Keratinocyte (primary cell): ENCODE results near the gene ADAMTS1.

Experiments used
- EZH2 ChIP-seq: IDR thresholded peaks from one replicate; pipeline ENCODE4 v1.6.1; 2012; ENCODE audit warnings: inconsistent platforms, mild to moderate bottlenecking, low read length, moderate library complexity
- TF ChIP-seq, protein P1 (sequence below), 3 experiments: IDR thresholded peaks in 1 of 3; conservative IDR thresholded peaks in 1 of 3; optimal IDR thresholded peaks in 1 of 3; 2 replicates in 2 of 3; 3 replicates in 1 of 3; pipeline versions ENCODE3 to v1.5.1; 2011; ENCODE audit warnings: low read length in 3 of 3, mild to moderate bottlenecking in 3 of 3, moderate library complexity in 2 of 3, control low read depth in 1 of 3, inconsistent platforms in 1 of 3; ENCODE audit not compliant: insufficient read depth in 2 of 3; ENCODE audit errors: extremely low read depth in 1 of 3

DNA sequence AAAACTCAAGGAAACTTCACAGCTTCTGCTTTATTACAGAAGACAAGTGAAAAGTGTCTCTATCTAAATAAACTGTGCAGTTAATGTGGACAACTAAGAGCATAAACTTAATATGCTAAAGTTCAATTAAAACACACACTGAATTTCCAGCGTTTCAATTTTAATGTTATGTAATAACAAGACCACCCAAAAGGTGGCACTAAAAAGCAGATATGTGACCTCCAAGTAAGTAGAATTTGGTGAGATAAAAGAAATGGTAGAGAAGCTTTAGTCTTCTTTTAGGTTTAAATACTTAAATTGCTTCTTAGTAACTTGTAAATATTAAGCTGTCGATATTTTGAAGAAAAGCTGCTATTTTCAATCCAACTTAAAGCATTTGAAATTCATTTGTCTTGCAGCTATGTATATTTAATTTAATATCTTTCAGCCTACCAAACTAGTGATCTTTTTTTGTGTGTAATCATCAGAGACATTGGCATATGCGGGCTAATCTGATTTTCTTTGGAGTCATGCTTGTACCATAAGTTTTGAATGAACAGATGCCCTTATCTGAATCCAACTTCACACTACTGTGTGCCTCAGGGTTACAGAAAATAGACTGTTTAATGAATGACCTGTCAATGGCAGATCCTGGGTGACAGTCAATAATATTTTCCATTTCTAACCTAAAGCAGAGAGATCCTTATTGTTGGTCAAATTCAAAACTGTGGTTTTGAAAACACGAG is 36.5 kb upstream of the ADAMTS1 start:
- TF ChIP-seq, protein P1, sequence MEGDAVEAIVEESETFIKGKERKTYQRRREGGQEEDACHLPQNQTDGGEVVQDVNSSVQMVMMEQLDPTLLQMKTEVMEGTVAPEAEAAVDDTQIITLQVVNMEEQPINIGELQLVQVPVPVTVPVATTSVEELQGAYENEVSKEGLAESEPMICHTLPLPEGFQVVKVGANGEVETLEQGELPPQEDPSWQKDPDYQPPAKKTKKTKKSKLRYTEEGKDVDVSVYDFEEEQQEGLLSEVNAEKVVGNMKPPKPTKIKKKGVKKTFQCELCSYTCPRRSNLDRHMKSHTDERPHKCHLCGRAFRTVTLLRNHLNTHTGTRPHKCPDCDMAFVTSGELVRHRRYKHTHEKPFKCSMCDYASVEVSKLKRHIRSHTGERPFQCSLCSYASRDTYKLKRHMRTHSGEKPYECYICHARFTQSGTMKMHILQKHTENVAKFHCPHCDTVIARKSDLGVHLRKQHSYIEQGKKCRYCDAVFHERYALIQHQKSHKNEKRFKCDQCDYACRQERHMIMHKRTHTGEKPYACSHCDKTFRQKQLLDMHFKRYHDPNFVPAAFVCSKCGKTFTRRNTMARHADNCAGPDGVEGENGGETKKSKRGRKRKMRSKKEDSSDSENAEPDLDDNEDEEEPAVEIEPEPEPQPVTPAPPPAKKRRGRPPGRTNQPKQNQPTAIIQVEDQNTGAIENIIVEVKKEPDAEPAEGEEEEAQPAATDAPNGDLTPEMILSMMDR (optimal IDR thresholded peaks at IDR 0.05 in 1 of 3, IDR thresholded peaks at IDR 0.05 in 1 of 3, conservative IDR thresholded peaks at IDR 0.05 in 1 of 3; ENCODE audit: extremely low read depth in 1 of 3, insufficient read depth in 2 of 3, low read length in 3 of 3), result no peak
- TF ChIP-seq EZH2, result no peak
